Lung (tissue), 12 donors: Measurements from ENCODE around the gene CMPK1. TPM values are rescaled to one million over a fixed set of nuclear protein-coding genes. Genes with fewer than 3 reads are reported as not detected.

Experiments used
- ATAC-seq: fragments of 200-7000 bp; cut with Tn5 transposase; one replicate; pipeline ENCODE4 v1.9.1; 2020; ENCODE audit warnings: moderate number of reproducible peaks; ENCODE audit not compliant: insufficient read depth, low FRiP score
- DNase-seq, 3 donors: peaks; one replicate each; pipeline ENCODE4 v3.0.0-alpha.2; 2013 to 2017
- H3K27ac ChIP-seq, 2 donors: one replicate each; pipeline ENCODE4 v1.5.1; 2013; ENCODE audit warnings: mild to moderate bottlenecking in 2 of 2, moderate library complexity in 2 of 2, control low read depth in 1 of 2, inconsistent platforms in 1 of 2, low read depth in 1 of 2, low read length in 1 of 2
- H3K27me3 ChIP-seq, 3 donors: one replicate each; pipeline ENCODE4 v1.5.1; 2013; ENCODE audit warnings: low read length in 2 of 3; ENCODE audit not compliant: control insufficient read depth in 3 of 3, insufficient read depth in 3 of 3
- H3K36me3 ChIP-seq, 4 donors: one replicate each; pipeline ENCODE4 v1.5.1; 2013; ENCODE audit warnings: low read length in 4 of 4, mild to moderate bottlenecking in 1 of 4, moderate library complexity in 1 of 4; ENCODE audit not compliant: control insufficient read depth in 4 of 4, insufficient read depth in 4 of 4
- H3K4me1 ChIP-seq, 5 donors: one replicate each; pipeline ENCODE4 v1.5.1; 2013; ENCODE audit warnings: low read length in 5 of 5, mild to moderate bottlenecking in 2 of 5, moderate library complexity in 1 of 5; ENCODE audit not compliant: control insufficient read depth in 5 of 5, insufficient read depth in 5 of 5
- H3K4me3 ChIP-seq: one replicate; pipeline ENCODE4 v1.5.1; 2013; ENCODE audit warnings: mild to moderate bottlenecking, control low read depth, moderate library complexity
- H3K9ac ChIP-seq, 2 donors: one replicate each; pipeline ENCODE4 v1.5.1; 2013; ENCODE audit warnings: low read length in 2 of 2, control low read depth in 1 of 2; ENCODE audit not compliant: insufficient read depth in 1 of 2
- H3K9me3 ChIP-seq, 4 donors: one replicate each; pipeline ENCODE4 v1.5.1; 2013; ENCODE audit warnings: low read length in 3 of 4, mild to moderate bottlenecking in 1 of 4, moderate library complexity in 1 of 4; ENCODE audit not compliant: control insufficient read depth in 4 of 4, insufficient read depth in 3 of 4
- WGBS, 2 donors: extraction: QIAGEN DNeasy Blood & Tissue Kit; methylation state at CpG; one replicate each; pipeline ENCODE4 v1.1.7; 2013; 5-methylcytosine and 5-hydroxymethylcytosine counted together
- polyA plus RNA-seq, 2 donors: library from polyadenylated mRNA; stranded (reverse); fragments of 200-250 nt; gene quantifications; one replicate each; pipeline ENCODE4 v1.2.1, GENCODE V29; 2013
- total RNA-seq, 2 donors: library from RNA; depleted of rRNA in 1 of 2; stranded (reverse); fragments of >200 nt in 1 of 2; gene quantifications; one replicate each; pipeline ENCODE4 v1.2.1, GENCODE V29; 2014 to 2021
- TF ChIP-seq, protein P1 (sequence below): IDR thresholded peaks from 2 replicates; pipeline ENCODE4 v1.5.1; 2012; ENCODE audit warnings: mild to moderate bottlenecking; ENCODE audit errors: control extremely low read depth, extremely low read depth
- donor health status: control.
- donor health status: control.
- donor health status: Bipolar disorder and iron deficiency.
- donor health status: healthy.
- donor health status: DM: yes; HTN: yes; CAD: no.

Gene CMPK1
- total and polyA plus RNA-seq, 4 donors: 63.9 to 106 (median 85.3) TPM

DNA sequence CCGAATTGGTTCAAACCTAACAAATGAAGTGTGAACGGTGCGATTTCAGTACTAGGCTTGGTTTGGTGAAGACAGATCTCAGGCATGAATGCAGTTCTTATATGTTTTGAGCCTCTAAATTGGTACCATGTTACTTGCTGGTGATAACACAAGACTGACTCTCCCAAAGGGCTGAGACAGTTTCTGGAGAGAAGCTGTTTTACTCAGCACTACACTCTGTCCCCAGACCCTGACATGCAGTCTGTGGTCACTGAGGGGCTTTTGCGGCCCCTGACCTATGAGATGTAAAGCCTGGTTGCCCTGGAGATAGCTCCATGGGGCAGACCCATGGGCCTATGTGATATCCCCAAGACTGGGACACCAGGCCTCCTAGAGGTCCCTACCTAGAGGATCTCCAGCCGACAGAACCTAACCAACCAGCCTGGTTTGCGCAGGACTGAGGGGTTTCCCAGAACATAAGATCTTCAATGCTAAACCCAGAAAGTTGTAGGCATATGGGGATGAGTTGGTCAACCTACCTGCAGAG is 63.1 kb downstream of the CMPK1 start:
- H3K27me3 ChIP-seq: peaks cover 0 to 12% (median 0%) of the 10 kb centered on the region in 3 donors
- H3K36me3 ChIP-seq: no peaks in the 10 kb centered on the region
- H3K9ac ChIP-seq: no peak overlapping the region
- peaks cover 0 to 2% (median 0%) of the 10 kb centered on the region in 4 donors for H3K9me3 ChIP-seq
- no peak overlapping the region for H3K27ac ChIP-seq
- no peak for ATAC-seq
- H3K4me1 ChIP-seq: no peaks in the 10 kb centered on the region
- 95 to 96% methylated on average over 6 of the region's 6 CpGs for WGBS, 2 donors
- H3K4me3 ChIP-seq: no peak overlapping the region
- TF ChIP-seq, protein P1, sequence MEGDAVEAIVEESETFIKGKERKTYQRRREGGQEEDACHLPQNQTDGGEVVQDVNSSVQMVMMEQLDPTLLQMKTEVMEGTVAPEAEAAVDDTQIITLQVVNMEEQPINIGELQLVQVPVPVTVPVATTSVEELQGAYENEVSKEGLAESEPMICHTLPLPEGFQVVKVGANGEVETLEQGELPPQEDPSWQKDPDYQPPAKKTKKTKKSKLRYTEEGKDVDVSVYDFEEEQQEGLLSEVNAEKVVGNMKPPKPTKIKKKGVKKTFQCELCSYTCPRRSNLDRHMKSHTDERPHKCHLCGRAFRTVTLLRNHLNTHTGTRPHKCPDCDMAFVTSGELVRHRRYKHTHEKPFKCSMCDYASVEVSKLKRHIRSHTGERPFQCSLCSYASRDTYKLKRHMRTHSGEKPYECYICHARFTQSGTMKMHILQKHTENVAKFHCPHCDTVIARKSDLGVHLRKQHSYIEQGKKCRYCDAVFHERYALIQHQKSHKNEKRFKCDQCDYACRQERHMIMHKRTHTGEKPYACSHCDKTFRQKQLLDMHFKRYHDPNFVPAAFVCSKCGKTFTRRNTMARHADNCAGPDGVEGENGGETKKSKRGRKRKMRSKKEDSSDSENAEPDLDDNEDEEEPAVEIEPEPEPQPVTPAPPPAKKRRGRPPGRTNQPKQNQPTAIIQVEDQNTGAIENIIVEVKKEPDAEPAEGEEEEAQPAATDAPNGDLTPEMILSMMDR: no peak
- no peak for DNase-seq

DNA sequence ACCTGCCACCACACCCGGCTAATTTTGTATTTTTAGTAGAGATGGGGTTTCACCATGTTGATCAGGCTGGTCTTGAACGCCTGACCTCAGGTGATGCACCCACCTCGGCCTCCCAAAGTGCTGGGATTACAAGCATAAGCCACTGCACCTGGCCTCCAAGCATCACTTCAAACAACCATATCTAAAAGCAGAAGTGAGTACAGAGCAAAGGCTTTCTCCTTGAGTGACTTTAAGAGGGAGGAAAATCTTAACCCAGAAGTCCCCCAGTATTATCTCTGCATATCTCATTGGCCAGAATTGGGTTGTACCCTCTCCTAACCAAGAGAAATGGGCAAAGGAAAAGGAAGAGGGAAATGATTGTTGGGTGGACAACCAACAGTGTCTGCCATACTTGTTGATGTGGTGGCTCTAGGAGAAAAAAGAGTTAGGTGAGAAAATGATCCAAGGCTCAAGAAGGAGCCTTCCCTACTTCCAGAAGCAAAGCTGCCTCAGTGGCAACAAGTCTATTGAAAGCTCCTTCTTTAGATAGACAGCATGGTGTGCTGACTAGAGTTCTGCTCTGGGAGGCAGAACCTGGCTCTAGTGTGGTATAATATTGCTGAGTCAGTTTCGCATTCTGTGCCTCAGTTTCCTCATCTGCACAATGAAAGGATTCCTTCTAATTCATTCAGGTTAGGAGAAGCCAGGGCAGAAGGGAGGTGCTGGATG is 65.7 kb downstream of the CMPK1 start:
- Histone ChIP-seq H3K36me3 (no peaks in the 10 kb centered on the region), H3K9me3 (peaks cover 0 to 2% (median 0%) of the 10 kb centered on the region in 4 donors), H3K27me3 (peaks cover 0 to 12% (median 0%) of the 10 kb centered on the region in 3 donors), H3K9ac (no peak overlapping the region), H3K4me3 (no peak overlapping the region), H3K4me1 (no peaks in the 10 kb centered on the region), H3K27ac (no peak overlapping the region)
- WGBS, 2 donors: 86 to 89% methylated on average over 4 of the region's 4 CpGs
- DNase-seq (no peak), ATAC-seq (no peak)
- TF ChIP-seq, protein P1: no peak

DNA sequence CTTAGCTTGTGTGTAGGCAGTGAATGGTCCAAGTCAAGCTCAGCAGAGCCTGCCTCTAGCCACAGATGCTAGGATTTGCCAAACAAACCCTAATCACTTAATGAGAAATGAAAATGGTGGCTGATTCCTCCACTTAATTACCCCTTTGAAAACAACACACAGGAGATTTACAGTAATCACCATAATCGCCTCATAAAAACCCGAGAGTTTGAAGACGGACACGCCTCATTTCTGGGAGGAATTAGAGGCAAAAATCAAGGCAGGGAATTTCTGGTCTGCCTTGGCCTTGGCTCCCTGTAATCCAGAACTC is 66.2 kb downstream of the CMPK1 start:
- ATAC-seq (no peak), DNase-seq (no peak)
- no peak overlapping the region for H3K9ac ChIP-seq
- peaks cover 0 to 12% (median 0%) of the 10 kb centered on the region in 3 donors for H3K27me3 ChIP-seq
- H3K27ac ChIP-seq: no peak overlapping the region
- H3K9me3 ChIP-seq: peaks cover 0 to 2% (median 0%) of the 10 kb centered on the region in 4 donors
- no peak overlapping the region for H3K4me3 ChIP-seq
- H3K36me3 ChIP-seq: no peaks in the 10 kb centered on the region
- TF ChIP-seq, protein P1: no peak
- 95 to 98% methylated on average over 4 of the region's 4 CpGs for WGBS, 2 donors
- H3K4me1 ChIP-seq: no peaks in the 10 kb centered on the region
